H54 (cell line): ENCODE results near the gene ATIC.

ENCODE experiments used
- DNase-seq: peaks from one replicate; pipeline ENCODE4 v3.0.0; 2011; ENCODE audit warnings: low spot score, mixed read lengths; ENCODE audit not compliant: insufficient read length
- FAIRE-seq: peaks from 3 replicates; lab custom pipeline; 2011; peaks lifted over from hg19 to GRCh38; lab: Jason Lieb, UNC
- POLR2A ChIP-seq: IDR thresholded peaks from 2 replicates; pipeline ENCODE4 v1.6.1; 2011; ENCODE audit warnings: low read depth, mild to moderate bottlenecking, low read length

ATIC gene

GRCh38 chr2:215382011-215382410 lies 70.2 kb downstream of the ATIC start:
- no peak for TF ChIP-seq POLR2A
- no peak for DNase-seq
- FAIRE-seq, result no peak

DNA sequence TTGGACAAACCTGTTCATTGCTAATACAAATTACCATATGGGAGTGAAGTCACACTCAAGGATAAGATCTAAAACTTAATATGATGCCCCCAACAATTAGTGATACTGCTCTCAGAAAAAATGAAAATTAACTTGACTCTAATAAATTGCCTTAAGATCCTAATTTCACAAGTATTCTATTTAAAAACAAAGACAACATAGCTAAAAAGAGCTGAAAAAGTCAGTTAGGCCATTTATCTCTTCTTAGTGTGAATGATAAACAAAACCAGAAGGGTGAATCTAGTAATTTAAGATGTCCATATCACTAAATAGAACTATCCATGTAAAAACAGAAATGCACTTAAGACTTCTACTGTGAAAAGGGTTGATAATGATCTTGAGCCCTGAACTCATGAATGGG lies 70.6 kb downstream of the ATIC start:
- no peak for DNase-seq
- FAIRE-seq, result no peak
- no peak for TF ChIP-seq POLR2A

DNA sequence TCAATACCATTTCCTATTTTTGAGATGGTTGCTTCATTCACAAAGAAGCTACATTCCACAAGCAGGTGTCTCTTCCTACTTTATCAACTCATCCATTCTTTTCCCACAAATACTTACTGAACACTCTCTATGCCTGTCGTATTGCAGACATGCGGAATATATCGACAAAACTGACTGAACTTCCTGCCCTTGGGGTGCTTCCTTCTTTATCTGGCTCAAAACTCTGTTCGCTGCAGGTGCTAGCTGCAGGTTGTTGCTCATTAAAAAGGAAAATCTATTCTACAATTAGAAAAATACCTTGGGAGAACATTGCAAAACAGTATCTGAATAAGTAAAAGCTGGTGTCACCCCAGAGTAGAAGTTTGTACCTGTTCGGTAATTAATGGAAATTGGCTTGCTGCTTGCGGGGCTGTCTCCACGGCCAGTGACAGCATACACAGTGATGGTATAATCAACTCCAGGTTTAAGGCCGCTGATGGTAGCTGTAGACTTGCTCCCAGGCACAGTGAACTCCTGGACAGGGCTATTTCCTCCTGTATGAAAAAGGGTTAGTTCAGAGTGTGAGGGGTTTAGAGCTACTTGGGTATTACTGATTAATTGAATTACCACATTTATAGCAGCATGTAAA lies 71.9 kb downstream of the ATIC start:
- no peak for FAIRE-seq
- TF ChIP-seq POLR2A, result no peak
- no peak for DNase-seq

DNA sequence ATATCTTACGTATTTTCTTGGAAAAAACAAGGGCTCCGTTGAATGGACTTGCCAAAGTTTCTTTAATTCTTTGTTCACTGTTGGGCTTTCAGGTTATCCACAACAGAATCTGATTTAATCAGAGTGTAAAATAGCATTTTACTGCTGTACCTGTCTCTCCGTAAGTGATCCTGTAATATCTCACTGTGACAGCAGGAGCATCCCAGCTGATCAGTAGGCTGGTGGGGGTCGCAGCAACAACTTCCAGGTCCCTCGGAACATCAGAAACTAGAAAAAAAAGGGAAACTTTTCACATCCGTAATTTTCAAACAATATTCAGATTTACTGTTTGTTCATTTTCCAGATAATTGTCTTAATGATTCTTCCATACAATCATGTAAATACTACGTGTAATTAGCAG lies 72.9 kb downstream of the ATIC start:
- FAIRE-seq (no peak), DNase-seq (no peak)
- no peak for TF ChIP-seq POLR2A

DNA sequence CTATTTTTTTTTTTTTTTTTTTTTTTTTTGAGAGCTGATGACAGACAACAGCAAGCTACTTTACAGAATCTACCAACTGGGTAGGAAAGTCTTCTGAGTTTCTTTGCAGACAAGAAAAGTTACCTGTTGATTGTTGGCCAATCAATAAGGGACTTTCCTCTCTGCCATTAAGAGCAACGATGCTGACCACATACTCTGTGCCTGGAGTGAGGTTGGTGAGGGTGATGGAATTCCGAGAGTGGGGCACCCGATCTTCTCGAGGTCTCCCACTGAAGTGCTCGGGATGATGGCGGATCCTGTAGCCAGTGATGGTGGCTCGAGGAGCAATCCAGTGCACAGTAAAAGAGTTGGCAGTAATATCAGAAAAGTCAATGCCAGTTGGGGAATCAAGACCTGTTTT lies 74.7 kb downstream of the ATIC start:
- DNase-seq (no peak), FAIRE-seq (no peak)

GRCh38 chr2:215388002-215388728 lies 76.3 kb downstream of the ATIC start:
- no peak for TF ChIP-seq POLR2A
- FAIRE-seq (no peak), DNase-seq (no peak)

More for the DNA sequence above, 74.7 kb downstream of the ATIC start:
- TF ChIP-seq POLR2A, result no peak

GRCh38 chr2:215390550-215390913 lies 78.7 kb downstream of the ATIC start:
- TF ChIP-seq POLR2A, result no peak
- DNase-seq, result no peak
- FAIRE-seq, result no peak

DNA sequence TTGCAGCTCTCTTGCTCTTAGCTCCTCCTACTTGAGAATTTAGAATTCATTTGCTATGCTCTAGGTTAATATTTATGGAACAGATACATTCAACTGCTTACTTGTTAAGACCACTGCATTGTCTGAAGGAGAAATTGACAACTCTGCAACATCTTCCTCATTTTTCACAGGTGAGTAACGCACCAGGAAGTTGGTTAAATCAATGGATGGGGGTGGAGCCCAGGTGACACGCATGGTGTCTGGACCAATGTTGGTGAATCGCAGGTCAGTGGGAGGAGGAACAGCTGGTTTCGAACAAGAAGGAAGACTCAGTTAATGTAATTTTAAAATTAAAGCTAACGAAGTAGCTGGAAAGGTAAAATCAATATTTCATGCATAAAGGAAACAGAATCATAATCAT lies 79.7 kb downstream of the ATIC start:
- FAIRE-seq (no peak), DNase-seq (no peak)
- TF ChIP-seq POLR2A, result no peak

- no peak for FAIRE-seq
- DNase-seq, result no peak
- no peak for TF ChIP-seq POLR2A
These were observed 80.3 kb downstream of the ATIC start for GRCh38 chr2:215392164-215392563.

- no peak for TF ChIP-seq POLR2A
- DNase-seq, result no peak
- FAIRE-seq, result no peak
These were observed 80.9 kb downstream of the ATIC start for GRCh38 chr2:215392687-215393270.

GRCh38 chr2:215394102-215394805 lies 82.4 kb downstream of the ATIC start:
- no peak for TF ChIP-seq POLR2A
- FAIRE-seq (no peak), DNase-seq (no peak)

- FAIRE-seq (no peak), DNase-seq (no peak)
- TF ChIP-seq POLR2A, result no peak
These were observed 84.0 kb downstream of the ATIC start for GRCh38 chr2:215395687-215396460.

- no peak for TF ChIP-seq POLR2A
- DNase-seq (no peak), FAIRE-seq (peak; percentile 50)
These were observed 84.9 kb downstream of the ATIC start for GRCh38 chr2:215396595-215397313.
